Loucy (cell line): Measurements from ENCODE around the gene OR4D1.

Source experiments
- H2AFZ ChIP-seq: fragments of 200-600 bp; sonication (generic); 2 replicates; pipeline ENCODE4 v1.6.0; 2016; ENCODE audit warnings: antibody characterized with exemption, mild to moderate bottlenecking, low read length, moderate library complexity
- H3F3A ChIP-seq: fragments of 200-600 bp; 2 replicates; pipeline ENCODE4 v1.6.0; 2016; ENCODE audit warnings: antibody characterized with exemption, low read depth, mild to moderate bottlenecking
- H3K27me3 ChIP-seq: fragments of 200-600 bp; sonication (generic); 2 replicates; pipeline ENCODE4 v1.6.1; 2014; ENCODE audit warnings: low read length, mild to moderate bottlenecking; ENCODE audit not compliant: insufficient read depth, poor library complexity, severe bottlenecking
- H3K36me3 ChIP-seq: fragments of 200-600 bp; sonication (generic); 2 replicates; pipeline ENCODE4 v1.6.1; 2016; ENCODE audit warnings: low read length; ENCODE audit not compliant: insufficient read depth
- H3K4me1 ChIP-seq: fragments of 200-600 bp; sonication (generic); 2 replicates; pipeline ENCODE4 v1.5.1; 2014; ENCODE audit warnings: low read length, mild to moderate bottlenecking; ENCODE audit not compliant: insufficient read depth, poor library complexity, severe bottlenecking
- H3K4me2 ChIP-seq: fragments of 200-600 bp; sonication (generic); 2 replicates; pipeline ENCODE4 v1.6.0; 2014; ENCODE audit warnings: antibody characterized with exemption, low read length, low read depth, mild to moderate bottlenecking; ENCODE audit not compliant: poor library complexity, severe bottlenecking
- H3K4me3 ChIP-seq: fragments of 200-600 bp; sonication (generic); 2 replicates; pipeline ENCODE4 v1.5.1; 2014; ENCODE audit warnings: low read length, mild to moderate bottlenecking, mixed read lengths; ENCODE audit not compliant: poor library complexity, severe bottlenecking
- H3K79me2 ChIP-seq: fragments of 200-600 bp; sonication (generic); 2 replicates; pipeline ENCODE4 v1.6.1; 2014; ENCODE audit warnings: low read length; ENCODE audit not compliant: insufficient read depth
- H3K9ac ChIP-seq: fragments of 200-600 bp; sonication (generic); 2 replicates; pipeline ENCODE4 v1.6.0; 2014; ENCODE audit warnings: mild to moderate bottlenecking, low read depth, low read length, moderate library complexity; ENCODE audit not compliant: poor library complexity, severe bottlenecking
- H3K9me2 ChIP-seq: fragments of 200-600 bp; sonication (generic); replicated peaks from 2 replicates; pipeline ENCODE4 v1.6.1; 2016; ENCODE audit warnings: low read depth, low read length, mixed read lengths
- H3K9me3 ChIP-seq: fragments of 200-600 bp; sonication (generic); 2 replicates; pipeline ENCODE4 v1.6.1; 2014; ENCODE audit warnings: mild to moderate bottlenecking, antibody characterized with exemption, low read length, low read depth; ENCODE audit not compliant: insufficient read depth
- H4K20me1 ChIP-seq: fragments of 200-600 bp; sonication (generic); 2 replicates; pipeline ENCODE4 v1.6.0; 2014; ENCODE audit warnings: antibody characterized with exemption, low read length, mild to moderate bottlenecking; ENCODE audit not compliant: insufficient read depth, poor library complexity, severe bottlenecking
- EZH2phosphoT487 ChIP-seq: fragments of 200-600 bp; IDR thresholded peaks from 2 replicates; pipeline ENCODE4 v1.6.1; 2018; ENCODE audit warnings: antibody characterized with exemption, mild to moderate bottlenecking, moderate library complexity, borderline replicate concordance
- TF ChIP-seq, protein P1 (sequence below): fragments of 200-600 bp; sonication (generic); conservative IDR thresholded peaks from 2 replicates; pipeline ENCODE4 v1.5.1; 2014; ENCODE audit warnings: mild to moderate bottlenecking, antibody characterized with exemption, low read length

Gene OR4D1

DNA sequence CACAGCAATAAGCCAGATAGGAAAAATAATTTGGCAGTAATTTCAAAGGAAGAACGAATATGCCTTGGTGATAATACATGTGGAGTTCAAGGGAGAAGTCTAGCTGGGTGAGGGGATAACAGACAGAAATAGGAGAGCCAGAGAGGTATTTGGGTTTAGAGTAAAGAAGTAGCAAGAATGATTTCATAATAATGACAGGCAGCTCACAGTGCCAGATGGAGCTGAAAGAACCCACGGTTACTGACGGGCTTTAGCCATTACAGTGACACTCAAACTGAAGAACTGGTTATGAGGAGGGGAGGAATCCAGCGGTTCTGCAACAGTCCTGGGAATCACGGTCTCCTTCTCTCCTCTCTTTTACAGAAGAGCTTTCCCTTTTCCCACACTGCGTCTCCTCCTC, 2.2 kb downstream of the OR4D1 start:
- Histone ChIP-seq H3K36me3 (no peaks in the 10 kb centered on the region), H3K4me2 (no peak overlapping the region), H3F3A (peaks cover 3% of the 10 kb centered on the region; the same call in 1 of the 2 replicates), H3K9me3 (0 out of 2 replicates have a peak, but pooled peaks cover 6% of the 10 kb centered on the region), H4K20me1 (no peaks in the 10 kb centered on the region), H3K4me1 (peaks cover 23% of the 10 kb centered on the region), H3K9ac (no peak overlapping the region), H3K27me3 (peaks cover 11% of the 10 kb centered on the region), H3K9me2 (no peaks in the 10 kb centered on the region), H2AFZ (no peak overlapping the region), H3K4me3 (no peak overlapping the region), H3K79me2 (no peaks in the 10 kb centered on the region)
- no peak for TF ChIP-seq EZH2phosphoT487
- TF ChIP-seq, protein P1, sequence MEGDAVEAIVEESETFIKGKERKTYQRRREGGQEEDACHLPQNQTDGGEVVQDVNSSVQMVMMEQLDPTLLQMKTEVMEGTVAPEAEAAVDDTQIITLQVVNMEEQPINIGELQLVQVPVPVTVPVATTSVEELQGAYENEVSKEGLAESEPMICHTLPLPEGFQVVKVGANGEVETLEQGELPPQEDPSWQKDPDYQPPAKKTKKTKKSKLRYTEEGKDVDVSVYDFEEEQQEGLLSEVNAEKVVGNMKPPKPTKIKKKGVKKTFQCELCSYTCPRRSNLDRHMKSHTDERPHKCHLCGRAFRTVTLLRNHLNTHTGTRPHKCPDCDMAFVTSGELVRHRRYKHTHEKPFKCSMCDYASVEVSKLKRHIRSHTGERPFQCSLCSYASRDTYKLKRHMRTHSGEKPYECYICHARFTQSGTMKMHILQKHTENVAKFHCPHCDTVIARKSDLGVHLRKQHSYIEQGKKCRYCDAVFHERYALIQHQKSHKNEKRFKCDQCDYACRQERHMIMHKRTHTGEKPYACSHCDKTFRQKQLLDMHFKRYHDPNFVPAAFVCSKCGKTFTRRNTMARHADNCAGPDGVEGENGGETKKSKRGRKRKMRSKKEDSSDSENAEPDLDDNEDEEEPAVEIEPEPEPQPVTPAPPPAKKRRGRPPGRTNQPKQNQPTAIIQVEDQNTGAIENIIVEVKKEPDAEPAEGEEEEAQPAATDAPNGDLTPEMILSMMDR: no peak

DNA sequence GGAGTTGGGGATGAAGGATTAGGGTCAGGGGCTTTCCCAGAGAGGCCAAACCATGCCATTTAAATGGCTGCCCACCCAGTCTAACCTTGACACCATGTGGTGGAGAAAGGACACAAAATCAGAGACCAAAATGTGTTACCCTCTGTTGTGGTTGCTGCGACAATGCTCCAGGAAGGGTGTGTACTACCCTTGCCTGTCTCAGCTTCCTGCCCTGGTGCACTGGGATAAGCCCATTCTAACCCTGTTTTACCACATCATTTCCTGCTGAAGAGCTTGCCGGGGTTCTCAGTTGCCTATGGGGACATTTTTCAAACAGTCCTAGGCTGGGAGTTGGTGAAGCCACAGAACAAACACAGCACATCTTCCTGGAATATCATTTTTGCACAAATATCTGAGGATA, 4.9 kb downstream of the OR4D1 start:
- Histone ChIP-seq H3K9me3 (no peaks in the 10 kb centered on the region), H3K36me3 (no peaks in the 10 kb centered on the region), H3K9ac (no peak overlapping the region), H4K20me1 (no peaks in the 10 kb centered on the region), H3K4me2 (peak overlapping the region; percentile 70), H3K9me2 (no peaks in the 10 kb centered on the region), H3K79me2 (no peaks in the 10 kb centered on the region), H3K4me3 (peak overlapping the region; percentile 45), H3K4me1 (peaks cover 23% of the 10 kb centered on the region), H2AFZ (no peak overlapping the region), H3K27me3 (peaks cover 11% of the 10 kb centered on the region), H3F3A (peaks cover 3% of the 10 kb centered on the region; the same call in 1 of the 2 replicates)
- TF ChIP-seq EZH2phosphoT487: 0 out of 2 replicates have a peak, but pooled peaks have one; percentile 16
- TF ChIP-seq, protein P1: no peak

DNA sequence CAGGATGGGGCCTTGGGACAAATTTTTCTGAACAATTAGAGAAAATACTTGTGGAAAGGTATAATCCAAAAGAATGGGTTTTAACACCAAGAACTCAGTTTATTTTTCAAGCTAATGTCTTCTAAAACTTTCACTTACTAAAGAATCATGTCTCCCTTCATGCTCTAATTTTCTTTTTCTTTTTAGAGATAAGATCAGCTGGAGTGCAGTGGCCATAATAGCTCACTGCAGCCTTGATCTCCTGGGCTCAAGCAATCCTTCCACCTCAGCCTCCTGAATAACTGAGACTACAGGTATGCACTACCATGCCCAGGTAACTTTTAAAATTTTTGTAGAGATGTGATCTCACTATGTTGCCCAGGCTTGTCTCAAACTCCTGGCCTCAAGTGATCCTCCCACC, 5.5 kb downstream of the OR4D1 start:
- H2AFZ ChIP-seq: no peak overlapping the region
- no peak for TF ChIP-seq EZH2phosphoT487
- TF ChIP-seq, protein P1: peak; percentile 30; the same call in 1 of the 2 replicates
- H3K4me2 ChIP-seq: peak overlapping the region; percentile 70
- no peaks in the 10 kb centered on the region for H3K79me2 ChIP-seq
- H3K27me3 ChIP-seq: peaks cover 9% of the 10 kb centered on the region
- no peaks in the 10 kb centered on the region for H4K20me1 ChIP-seq
- H3K9me3 ChIP-seq: no peaks in the 10 kb centered on the region
- peaks cover 23% of the 10 kb centered on the region for H3K4me1 ChIP-seq
- H3K9me2 ChIP-seq: no peaks in the 10 kb centered on the region
- no peak overlapping the region for H3K9ac ChIP-seq
- peaks cover 3% of the 10 kb centered on the region; the same call in 1 of the 2 replicates for H3F3A ChIP-seq
- H3K36me3 ChIP-seq: no peaks in the 10 kb centered on the region
- H3K4me3 ChIP-seq: peak overlapping the region; percentile 45
